Neural progenitor cell (in vitro differentiated cells): ENCODE measurements around the gene IMMP1L.

Experiments
- EZH2 ChIP-seq: fragments of 200-600 bp; sonication (generic); IDR thresholded peaks from 2 replicates; pipeline ENCODE4 v1.6.1; 2017; ENCODE audit warnings: antibody characterized with exemption, mild to moderate bottlenecking, moderate library complexity
- EZH2phosphoT487 ChIP-seq: fragments of 200-600 bp; sonication (generic); IDR thresholded peaks from 2 replicates; pipeline ENCODE4 v1.6.1; 2017; ENCODE audit warnings: antibody characterized with exemption
- TF ChIP-seq, protein P1 (sequence below): fragments of 200-600 bp; sonication (generic); IDR thresholded peaks from 2 replicates; pipeline ENCODE4 v1.5.1; 2017; ENCODE audit warnings: antibody characterized with exemption, mild to moderate bottlenecking

DNA sequence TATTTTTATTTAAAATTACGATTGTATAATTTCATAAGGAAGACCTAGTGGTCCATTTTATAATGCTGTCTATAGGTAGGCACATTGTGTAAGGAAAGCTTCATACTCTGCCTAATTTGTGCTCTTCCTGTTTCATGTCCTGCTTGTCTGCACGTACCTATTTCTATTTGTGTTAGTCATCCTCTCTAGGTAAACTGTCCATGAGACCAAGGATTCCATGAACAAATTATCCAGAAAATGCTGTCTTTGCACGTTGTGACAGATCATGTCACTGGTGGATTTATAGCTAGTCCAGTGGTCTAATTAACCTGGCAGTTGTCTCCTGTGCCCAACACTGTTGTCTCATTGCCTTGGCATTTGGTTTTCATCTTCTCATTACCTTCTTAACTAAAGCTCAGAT, 95.1 kb downstream of the IMMP1L start:
- TF ChIP-seq, protein P1, sequence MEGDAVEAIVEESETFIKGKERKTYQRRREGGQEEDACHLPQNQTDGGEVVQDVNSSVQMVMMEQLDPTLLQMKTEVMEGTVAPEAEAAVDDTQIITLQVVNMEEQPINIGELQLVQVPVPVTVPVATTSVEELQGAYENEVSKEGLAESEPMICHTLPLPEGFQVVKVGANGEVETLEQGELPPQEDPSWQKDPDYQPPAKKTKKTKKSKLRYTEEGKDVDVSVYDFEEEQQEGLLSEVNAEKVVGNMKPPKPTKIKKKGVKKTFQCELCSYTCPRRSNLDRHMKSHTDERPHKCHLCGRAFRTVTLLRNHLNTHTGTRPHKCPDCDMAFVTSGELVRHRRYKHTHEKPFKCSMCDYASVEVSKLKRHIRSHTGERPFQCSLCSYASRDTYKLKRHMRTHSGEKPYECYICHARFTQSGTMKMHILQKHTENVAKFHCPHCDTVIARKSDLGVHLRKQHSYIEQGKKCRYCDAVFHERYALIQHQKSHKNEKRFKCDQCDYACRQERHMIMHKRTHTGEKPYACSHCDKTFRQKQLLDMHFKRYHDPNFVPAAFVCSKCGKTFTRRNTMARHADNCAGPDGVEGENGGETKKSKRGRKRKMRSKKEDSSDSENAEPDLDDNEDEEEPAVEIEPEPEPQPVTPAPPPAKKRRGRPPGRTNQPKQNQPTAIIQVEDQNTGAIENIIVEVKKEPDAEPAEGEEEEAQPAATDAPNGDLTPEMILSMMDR = no peak
- no peak for TF ChIP-seq EZH2
- TF ChIP-seq EZH2phosphoT487 = no peak
